ENCODE data around the gene AGBL1. TPM values are rescaled to one million over a fixed set of nuclear protein-coding genes. Genes with fewer than 3 reads are reported as not detected.

The AGBL1 gene
- total RNA-seq, 1 donor from 2014 or later = not detected

GRCh38 chr15:86162641-86163040 lies 83.0 kb downstream of the AGBL1 start:
- DNase-seq (ENCODE audit: low read depth, low spot score) = no peak

DNA sequence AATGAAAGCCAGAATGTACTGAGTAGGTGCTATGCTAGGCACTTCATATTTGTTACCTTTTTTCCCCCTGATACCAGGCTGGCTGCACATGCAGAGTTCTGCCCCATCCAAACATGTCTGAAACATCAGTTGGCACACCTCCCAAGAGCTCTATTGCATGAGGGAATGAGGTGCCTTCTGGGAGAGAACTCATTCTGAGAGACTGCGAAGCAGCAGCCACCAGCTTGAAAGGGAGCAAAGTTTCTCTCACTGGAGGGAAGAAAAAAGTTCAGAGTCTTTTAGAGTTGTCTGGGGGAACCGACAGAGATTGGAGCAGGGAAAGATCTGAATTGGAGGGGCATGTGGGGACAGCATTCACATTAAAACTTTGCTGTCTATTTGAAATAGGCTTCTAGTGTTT lies 84.1 kb downstream of the AGBL1 start:
- no peak for DNase-seq (ENCODE audit: low read depth, low spot score)

GRCh38 chr15:86164232-86164898 lies 84.7 kb downstream of the AGBL1 start:
- DNase-seq (ENCODE audit: low read depth, low spot score) = no peak

DNA sequence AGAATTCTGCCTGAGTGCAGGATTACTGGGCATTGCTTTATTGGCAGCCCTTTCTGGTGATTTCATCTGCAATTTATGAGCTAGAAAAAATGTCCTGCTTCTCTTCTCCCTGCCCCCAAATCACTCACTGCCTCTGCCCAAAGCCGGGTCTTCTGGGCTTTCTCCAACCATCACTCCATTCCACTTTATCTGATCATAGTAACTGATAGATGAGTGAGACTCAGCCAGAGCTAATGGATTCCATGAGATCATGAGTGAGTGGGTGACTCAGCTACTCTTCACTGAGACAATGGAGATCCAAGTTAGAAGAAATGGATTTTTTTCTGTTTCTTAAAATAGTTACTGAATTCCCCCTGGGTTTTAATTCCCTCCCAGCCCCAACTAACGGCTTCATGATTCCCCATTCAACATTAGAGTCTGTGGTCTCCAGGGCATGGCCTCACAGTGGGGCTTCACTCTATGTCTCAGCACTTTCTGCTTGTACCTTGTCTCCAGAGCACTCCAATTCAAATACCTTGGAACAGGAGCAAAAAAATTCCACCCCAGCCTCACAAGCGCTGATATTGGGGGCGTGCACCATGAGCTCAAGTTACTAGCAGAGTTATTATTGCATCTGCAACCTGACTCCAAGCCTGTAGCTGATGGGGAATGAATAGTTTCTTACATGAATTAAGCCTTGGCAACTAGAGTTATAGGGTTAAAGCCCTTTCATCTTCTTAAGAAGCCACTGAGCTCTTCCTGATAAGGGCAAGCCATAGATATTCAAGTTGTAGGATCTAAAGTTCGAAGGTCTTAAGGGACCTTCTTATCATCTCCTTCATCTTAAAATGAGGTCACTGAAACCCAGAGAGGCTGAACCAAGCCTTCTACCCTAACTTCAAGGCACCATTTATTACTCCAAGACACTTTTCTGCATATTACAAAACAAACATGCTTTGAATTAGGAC lies 85.9 kb downstream of the AGBL1 start:
- no peak for DNase-seq (ENCODE audit: low read depth, low spot score)

GRCh38 chr15:86167841-86168240 lies 88.2 kb downstream of the AGBL1 start:
- no peak for DNase-seq (ENCODE audit: low read depth, low spot score)

- no peak for DNase-seq (ENCODE audit: low read depth, low spot score)
Observed at GRCh38 chr15:86178845-86179244, 99.2 kb downstream of the AGBL1 start.

DNA sequence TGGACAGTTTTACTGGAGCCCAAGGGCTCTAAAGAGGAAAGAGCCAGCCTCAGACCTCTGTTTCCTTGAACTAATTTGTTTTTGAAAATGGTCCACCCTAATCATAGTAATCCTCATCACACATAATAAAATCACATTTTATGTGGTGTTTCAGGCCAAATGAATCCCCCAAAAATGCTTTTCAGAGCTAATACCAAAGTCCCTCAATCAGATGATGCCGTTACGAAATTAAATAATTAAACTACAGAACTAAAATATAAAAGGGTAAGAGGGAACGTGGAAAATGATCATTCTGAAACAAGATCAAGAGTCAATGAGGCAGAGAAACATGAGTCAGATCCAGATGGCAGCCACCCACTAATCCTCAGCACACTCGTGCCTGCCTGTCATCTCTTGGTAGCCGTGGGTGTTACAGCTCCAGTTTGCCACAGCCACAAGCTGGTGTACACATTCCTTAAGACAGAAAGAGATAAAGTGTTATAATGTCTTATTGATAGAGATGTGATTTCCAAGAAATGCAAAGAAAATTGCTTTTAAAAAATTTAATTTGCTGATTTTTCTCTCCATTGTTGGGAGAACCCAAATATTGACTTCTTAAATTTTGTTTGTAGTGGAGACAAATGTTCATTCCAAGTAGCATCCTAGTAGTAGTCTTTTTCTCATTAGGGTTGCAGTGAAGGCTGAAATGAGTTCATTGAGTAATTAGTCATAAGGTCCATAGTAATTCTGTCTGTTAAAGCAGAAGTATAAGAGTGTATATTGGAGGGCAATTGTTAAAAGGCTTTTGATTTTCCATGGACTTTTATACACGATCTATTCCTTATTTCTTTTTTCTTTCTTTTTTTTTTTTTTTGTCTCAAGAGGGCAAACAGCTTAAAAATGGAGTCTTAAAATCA lies 104.2 kb downstream of the AGBL1 start:
- DNase-seq (ENCODE audit: low read depth, low spot score) = no peak

- no peak for DNase-seq (ENCODE audit: low read depth, low spot score)
Observed at GRCh38 chr15:86193716-86194380, 114.2 kb downstream of the AGBL1 start.

GRCh38 chr15:86197770-86198169 lies 118.1 kb downstream of the AGBL1 start:
- no peak for DNase-seq (ENCODE audit: low read depth, low spot score)

GRCh38 chr15:86199467-86200145 lies 119.9 kb downstream of the AGBL1 start:
- no peak for DNase-seq (ENCODE audit: low read depth, low spot score)

DNA sequence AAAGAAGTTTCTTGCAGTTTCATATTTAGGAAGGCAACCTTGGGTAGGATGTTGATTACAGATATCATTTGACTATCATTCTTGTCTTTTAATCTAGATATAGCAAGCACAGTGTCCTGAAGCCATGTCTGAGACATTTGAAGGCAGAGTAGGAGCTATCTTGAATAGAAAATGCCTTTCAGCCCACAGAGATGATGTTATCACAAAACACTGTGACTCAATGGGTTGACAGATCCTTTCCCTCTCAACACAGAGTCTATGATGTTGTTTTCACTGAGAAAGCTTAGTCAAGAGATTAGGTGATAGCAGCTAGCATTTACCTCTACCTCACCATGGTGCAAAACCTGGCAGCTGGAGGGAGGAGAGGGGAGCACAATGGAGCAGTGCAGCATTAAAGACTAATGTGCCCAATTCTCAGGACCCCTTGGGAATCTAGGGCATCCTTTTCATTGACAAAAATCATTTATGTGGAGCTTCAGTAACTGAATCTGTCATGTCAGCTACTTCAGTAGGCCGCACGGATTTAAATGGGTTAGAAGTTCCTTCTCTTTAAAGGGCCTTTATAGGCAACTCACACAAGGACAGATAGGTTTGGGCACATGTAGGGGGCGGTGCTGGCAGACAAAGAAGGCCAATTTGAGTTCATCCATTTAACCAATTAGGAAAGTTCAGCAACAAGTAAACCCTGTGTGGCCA lies 121.8 kb downstream of the AGBL1 start:
- no peak for DNase-seq (ENCODE audit: low read depth, low spot score)

GRCh38 chr15:86203462-86203861 lies 123.8 kb downstream of the AGBL1 start:
- DNase-seq (ENCODE audit: low read depth, low spot score) = no peak

DNA sequence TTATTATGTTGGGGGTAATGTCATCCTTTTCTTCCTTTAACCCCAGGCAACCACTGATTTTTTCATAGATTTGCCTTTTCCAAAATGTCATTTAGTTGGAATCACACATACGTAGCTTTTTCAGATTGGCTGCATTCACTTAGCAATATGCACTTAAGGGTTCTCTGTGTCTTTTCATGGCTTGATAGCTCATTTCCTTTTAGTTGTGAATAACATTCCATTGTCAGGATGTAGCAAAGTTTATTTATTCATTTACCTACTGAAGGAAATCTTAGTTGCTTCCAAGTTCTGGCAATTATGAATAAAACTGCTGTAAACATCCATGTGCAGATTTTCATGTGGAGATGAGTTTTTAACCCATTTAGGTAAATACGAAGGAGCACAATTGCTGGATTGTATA lies 125.4 kb downstream of the AGBL1 start:
- no peak for DNase-seq (ENCODE audit: low read depth, low spot score)

- no peak for DNase-seq (ENCODE audit: low read depth, low spot score)
Observed at GRCh38 chr15:86213420-86213819, 133.7 kb downstream of the AGBL1 start.

DNA sequence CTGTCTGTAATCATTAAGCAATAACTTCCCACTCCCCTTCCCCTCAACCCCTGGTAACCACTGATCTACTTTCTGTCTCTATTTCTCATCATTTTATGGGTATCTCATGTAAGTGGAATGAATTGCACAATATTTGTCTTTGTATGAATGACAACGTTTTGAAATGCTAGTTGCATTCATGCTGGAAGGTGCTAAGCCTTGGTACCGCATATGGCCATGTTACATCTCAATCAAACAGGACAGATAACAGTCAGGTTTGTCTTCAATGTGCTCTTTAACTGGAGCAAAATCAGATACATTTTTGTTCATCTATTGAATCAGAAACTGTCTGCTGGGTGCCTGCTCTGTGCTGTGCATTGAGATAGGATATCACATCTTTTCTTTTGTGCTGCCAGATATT lies 134.2 kb downstream of the AGBL1 start:
- no peak for DNase-seq (ENCODE audit: low read depth, low spot score)

GRCh38 chr15:86221119-86221518 lies 141.4 kb downstream of the AGBL1 start:
- DNase-seq (ENCODE audit: low read depth, low spot score) = no peak

GRCh38 chr15:86229306-86229705 lies 149.6 kb downstream of the AGBL1 start:
- DNase-seq (ENCODE audit: low read depth, low spot score) = no peak

DNA sequence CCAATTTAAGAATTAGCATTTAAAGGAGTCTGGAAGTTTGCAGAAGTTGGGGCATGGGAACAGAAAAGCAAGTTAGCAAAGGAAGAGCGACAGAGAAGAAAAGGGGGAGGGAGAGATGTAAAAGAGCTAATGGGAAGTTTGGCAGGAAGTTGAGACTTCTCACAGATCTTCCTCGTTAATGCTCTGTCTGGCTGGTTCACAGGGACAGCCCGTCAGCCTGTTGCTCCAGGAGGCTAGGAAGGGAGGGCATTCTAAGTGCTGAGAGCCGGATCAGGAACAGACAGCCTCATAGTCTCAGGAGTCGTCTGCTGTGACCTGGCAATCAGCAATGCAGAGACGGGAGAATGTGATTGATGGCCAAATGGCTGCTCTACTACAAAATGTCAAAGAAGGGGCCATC lies 150.3 kb downstream of the AGBL1 start:
- DNase-seq (ENCODE audit: low read depth, low spot score) = no peak

GRCh38 chr15:86231864-86232721 lies 152.4 kb downstream of the AGBL1 start:
- DNase-seq (ENCODE audit: low read depth, low spot score) = no peak
